Vagina (tissue), 2 donors: ENCODE results near the gene DBET. TPM values are rescaled to one million over a fixed set of nuclear protein-coding genes. Genes with fewer than 3 reads are reported as not detected.
"Not testable (repeated sequence)": the region's sequence is repeated elsewhere in the genome, so short reads cannot be mapped to it uniquely, and the experiment has no call there.

Experiments
- DNase-seq, 2 donors: peaks; one replicate each; pipeline ENCODE4 v3.0.0-alpha.2; 2017; ENCODE audit errors: extremely low spot score in 2 of 2
- H3K27ac ChIP-seq: fragments of 200-600 bp; sonication (generic); one replicate; pipeline ENCODE4 v1.5.1; 2019
- H3K27me3 ChIP-seq: fragments of 200-600 bp; sonication (generic); one replicate; pipeline ENCODE4 v1.5.1; 2019
- H3K36me3 ChIP-seq, 2 donors: fragments of 200-600 bp; sonication (generic); one replicate each; pipeline ENCODE4 v1.5.1; 2017 to 2019
- H3K4me1 ChIP-seq: fragments of 200-600 bp; sonication (generic); one replicate; pipeline ENCODE4 v1.5.1; 2019
- H3K4me3 ChIP-seq, 2 donors: fragments of 200-600 bp; sonication (generic); 1 replicate in 1 of 2; 2 replicates in 1 of 2; pipeline ENCODE4 v1.5.1; 2016 to 2019
- H3K9me3 ChIP-seq: fragments of 200-600 bp; sonication (generic); one replicate; pipeline ENCODE4 v1.5.1; 2019
- intact Hi-C: fragments of 100-400 bp; cut with DNase I; formaldehyde crosslinking; loops from one replicate; pipeline ENCODE4 v1.15.1; 2023
- small RNA-seq: library from RNA; depleted of rRNA; stranded (forward); fragments of <200 nt; gene quantifications from one replicate; pipeline ENCODE3, GENCODE V24; 2016
- total RNA-seq: library from RNA; depleted of rRNA; stranded (reverse); fragments of >200 nt; gene quantifications from one replicate; pipeline ENCODE4 v1.2.3, GENCODE V29; 2016

Gene DBET
- total RNA-seq, 1 donor from 2014 or later = not detected

- peak in 1 of 2 donors; percentile 96 for DNase-seq
- H3K4me3 ChIP-seq, H3K27ac ChIP-seq, intact Hi-C loops, H3K36me3 ChIP-seq, H3K4me1 ChIP-seq, H3K9me3 ChIP-seq, H3K27me3 ChIP-seq: not testable (repeated sequence)
These were observed 42.5 kb downstream of the DBET start for GRCh38 chr4:190106611-190107480.

- DNase-seq, H3K4me1 ChIP-seq, H3K36me3 ChIP-seq, H3K27me3 ChIP-seq, H3K4me3 ChIP-seq, H3K27ac ChIP-seq, H3K9me3 ChIP-seq, intact Hi-C loops: not testable (repeated sequence)
These were observed 43.6 kb downstream of the DBET start for GRCh38 chr4:190107766-190108485.

GRCh38 chr4:190108756-190109155 is 44.5 kb downstream of the DBET start:
- H3K4me3 ChIP-seq, H3K27ac ChIP-seq, H3K4me1 ChIP-seq, H3K36me3 ChIP-seq, H3K27me3 ChIP-seq, intact Hi-C loops, H3K9me3 ChIP-seq: not testable (repeated sequence)
- DNase-seq = peak; percentile 91 to 96

- H3K4me1 ChIP-seq, H3K27me3 ChIP-seq, H3K4me3 ChIP-seq, H3K27ac ChIP-seq, H3K9me3 ChIP-seq, H3K36me3 ChIP-seq, intact Hi-C loops, DNase-seq: not testable (repeated sequence)
These were observed 45.2 kb downstream of the DBET start for GRCh38 chr4:190109390-190110011.

- H3K36me3 ChIP-seq, intact Hi-C loops, H3K4me3 ChIP-seq, H3K9me3 ChIP-seq, H3K27ac ChIP-seq, H3K27me3 ChIP-seq, DNase-seq, H3K4me1 ChIP-seq: not testable (repeated sequence)
These were observed 45.7 kb downstream of the DBET start for GRCh38 chr4:190110033-190110432.

GRCh38 chr4:190110570-190111295 is 46.4 kb downstream of the DBET start:
- DNase-seq, H3K27me3 ChIP-seq, H3K9me3 ChIP-seq, H3K4me1 ChIP-seq, H3K36me3 ChIP-seq, intact Hi-C loops, H3K27ac ChIP-seq, H3K4me3 ChIP-seq: not testable (repeated sequence)

- H3K9me3 ChIP-seq, H3K27me3 ChIP-seq, H3K27ac ChIP-seq, H3K36me3 ChIP-seq, H3K4me3 ChIP-seq, DNase-seq, intact Hi-C loops, H3K4me1 ChIP-seq: not testable (repeated sequence)
These were observed 48.6 kb downstream of the DBET start for GRCh38 chr4:190112879-190113278.

GRCh38 chr4:190114991-190115390 is 50.7 kb downstream of the DBET start:
- H3K4me1 ChIP-seq, H3K4me3 ChIP-seq, H3K27ac ChIP-seq, H3K9me3 ChIP-seq, intact Hi-C loops, DNase-seq, H3K36me3 ChIP-seq, H3K27me3 ChIP-seq: not testable (repeated sequence)

Small RNA genes lying within 50 kb of the gene (small RNA-seq; reads per million reads assigned to genes)
- gene RNA5SP174 (0.26 reads per million), gene RNA5SP175 (1.0 reads per million, percentile 21 among the genes with 10 or more reads in this experiment)

Other genes with a start within 250 kb of the DBET start
- 36.1 TPM for gene FRG1, start 123.6 kb upstream of the DBET start, total RNA-seq
- not detected for gene FRG2, start 37.2 kb upstream of the DBET start, total RNA-seq
- gene DUX4, start 109.3 kb downstream of the DBET start, total RNA-seq = not detected